Nephron (organoid): Measurements from ENCODE around the gene MAP3K7.

Experiments used
- H3K27ac Mint-ChIP-seq, 3 experiments: 2 replicates each; pipeline ENCODE4 v1.8.0; 2020; ENCODE audit warnings: mixed read lengths in 3 of 3, mild to moderate bottlenecking in 2 of 3, moderate library complexity in 1 of 3
- H3K27me3 Mint-ChIP-seq: 2 replicates; pipeline ENCODE4 v1.8.0; 2021; ENCODE audit warnings: low read depth, mild to moderate bottlenecking, moderate library complexity, mixed read lengths
- H3K36me3 Mint-ChIP-seq: 2 replicates; pipeline ENCODE4 v1.8.0; 2020; ENCODE audit warnings: low read depth, mixed read lengths
- H3K4me1 Mint-ChIP-seq: 2 replicates; pipeline ENCODE4 v1.8.0; 2020; ENCODE audit warnings: mixed read lengths
- H3K4me3 Mint-ChIP-seq, 3 experiments: 2 replicates each; pipeline ENCODE4 v1.8.0; 2020; ENCODE audit warnings: mild to moderate bottlenecking in 3 of 3, mixed read lengths in 3 of 3, moderate library complexity in 2 of 3
- H3K9me3 Mint-ChIP-seq: 2 replicates; pipeline ENCODE4 v1.8.0; 2020; ENCODE audit warnings: mixed read lengths
- TF ChIP-seq, protein P1 (sequence below), 3 experiments: fragments of 200-600 bp; sonication (generic); IDR thresholded peaks; one replicate each; pipeline ENCODE4 v1.5.0; 2021; ENCODE audit warnings: antibody characterized with exemption in 3 of 3; ENCODE audit not compliant: unreplicated experiment in 3 of 3

MAP3K7 gene

DNA sequence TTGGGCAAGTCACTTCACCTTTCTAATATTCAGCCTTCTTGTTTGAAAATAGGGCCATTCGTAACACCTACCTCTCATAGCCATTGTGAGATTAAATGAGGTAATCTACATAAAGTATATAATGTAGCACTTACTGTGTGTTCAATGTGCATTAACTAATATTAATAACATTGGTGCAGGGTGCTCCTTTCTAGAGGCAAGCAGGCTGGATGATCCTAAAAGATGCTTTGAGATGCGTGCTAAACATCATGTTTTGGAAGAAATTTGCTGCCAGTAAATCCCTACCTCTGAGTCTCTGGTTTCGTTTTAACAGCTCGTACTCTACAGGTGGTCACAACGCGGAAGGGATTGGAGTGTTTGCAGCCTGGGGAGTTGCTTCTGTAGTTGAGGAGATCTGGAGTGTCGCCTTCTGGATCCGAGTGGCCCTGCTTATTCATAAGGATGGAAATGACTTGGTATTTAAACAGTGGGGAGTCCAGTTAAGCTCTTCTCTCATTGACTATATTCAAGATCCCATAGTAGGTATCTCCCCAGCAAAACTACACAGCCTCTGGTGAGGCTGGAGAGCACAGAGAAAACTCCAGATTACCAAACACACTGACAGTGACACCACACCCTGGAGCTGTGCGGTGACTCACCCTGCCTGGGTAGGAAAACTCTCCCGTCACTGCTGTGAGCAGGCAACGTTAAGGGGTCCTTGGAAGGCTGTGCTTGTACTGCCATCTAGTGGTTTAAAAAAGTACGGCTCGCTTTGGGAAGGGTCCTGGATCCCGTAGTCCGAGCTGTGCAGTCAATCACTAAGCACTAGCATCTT is 107.9 kb downstream of the MAP3K7 start:
- TF ChIP-seq, protein P1, sequence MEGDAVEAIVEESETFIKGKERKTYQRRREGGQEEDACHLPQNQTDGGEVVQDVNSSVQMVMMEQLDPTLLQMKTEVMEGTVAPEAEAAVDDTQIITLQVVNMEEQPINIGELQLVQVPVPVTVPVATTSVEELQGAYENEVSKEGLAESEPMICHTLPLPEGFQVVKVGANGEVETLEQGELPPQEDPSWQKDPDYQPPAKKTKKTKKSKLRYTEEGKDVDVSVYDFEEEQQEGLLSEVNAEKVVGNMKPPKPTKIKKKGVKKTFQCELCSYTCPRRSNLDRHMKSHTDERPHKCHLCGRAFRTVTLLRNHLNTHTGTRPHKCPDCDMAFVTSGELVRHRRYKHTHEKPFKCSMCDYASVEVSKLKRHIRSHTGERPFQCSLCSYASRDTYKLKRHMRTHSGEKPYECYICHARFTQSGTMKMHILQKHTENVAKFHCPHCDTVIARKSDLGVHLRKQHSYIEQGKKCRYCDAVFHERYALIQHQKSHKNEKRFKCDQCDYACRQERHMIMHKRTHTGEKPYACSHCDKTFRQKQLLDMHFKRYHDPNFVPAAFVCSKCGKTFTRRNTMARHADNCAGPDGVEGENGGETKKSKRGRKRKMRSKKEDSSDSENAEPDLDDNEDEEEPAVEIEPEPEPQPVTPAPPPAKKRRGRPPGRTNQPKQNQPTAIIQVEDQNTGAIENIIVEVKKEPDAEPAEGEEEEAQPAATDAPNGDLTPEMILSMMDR (IDR thresholded peaks at IDR 0.05; ENCODE audit: unreplicated experiment in 3 of 3), result peak; percentile 90 to 94 (median 93)
- Mint-ChIP-seq H3K27ac (peak overlapping the region in 1 of 3 experiments; percentile 48), H3K36me3 (no peaks in the 10 kb centered on the region), H3K9me3 (no peaks in the 10 kb centered on the region), H3K27me3 (peaks cover 24% of the 10 kb centered on the region), H3K4me3 (no peak overlapping the region), H3K4me1 (peaks cover 5% of the 10 kb centered on the region)

DNA sequence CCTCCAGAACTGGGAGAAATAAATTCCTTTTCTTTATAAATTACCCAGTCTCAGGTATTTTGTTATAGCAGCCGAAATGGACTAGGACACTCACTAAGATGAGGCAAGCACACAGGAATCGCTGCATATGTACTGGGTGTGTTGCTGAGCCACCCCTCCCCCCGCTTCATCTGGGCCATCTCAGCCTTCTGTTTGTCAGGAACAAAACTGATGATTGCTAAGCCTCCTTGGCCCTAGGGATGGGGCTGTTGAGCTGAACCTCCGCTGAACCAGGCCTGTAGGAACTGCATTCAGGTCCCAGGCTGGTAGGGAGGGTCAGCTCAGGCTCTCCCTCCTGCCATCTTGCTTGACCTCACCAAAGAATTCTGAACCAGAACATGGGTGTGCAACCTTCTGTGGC is 108.6 kb downstream of the MAP3K7 start:
- Mint-ChIP-seq H3K4me3 (no peak overlapping the region), H3K4me1 (peaks cover 5% of the 10 kb centered on the region), H3K9me3 (no peaks in the 10 kb centered on the region), H3K27me3 (peaks cover 22% of the 10 kb centered on the region), H3K36me3 (no peaks in the 10 kb centered on the region), H3K27ac (no peak overlapping the region)
- TF ChIP-seq, protein P1 (IDR thresholded peaks at IDR 0.05; ENCODE audit: unreplicated experiment in 3 of 3), result no peak

DNA sequence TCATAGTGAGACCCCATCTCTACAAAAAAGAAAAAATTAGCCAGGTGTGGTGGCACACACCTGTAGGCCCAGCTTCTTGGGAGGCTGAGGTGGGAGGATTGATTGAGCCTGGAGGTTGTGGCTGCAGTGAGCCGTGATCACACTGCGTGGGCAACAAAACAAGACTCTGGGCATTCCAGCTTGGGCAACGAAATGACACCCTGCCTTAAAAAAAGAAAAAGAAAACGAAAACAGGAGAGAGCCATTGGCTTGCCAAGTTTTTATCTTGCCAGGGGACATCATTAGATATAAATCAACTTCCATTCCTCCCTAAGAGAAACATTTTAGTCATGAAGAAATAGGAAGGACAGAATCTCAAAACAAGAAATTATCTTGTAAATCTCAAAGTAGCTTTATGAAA is 109.5 kb downstream of the MAP3K7 start:
- H3K4me3 Mint-ChIP-seq, result no peak overlapping the region
- H3K9me3 Mint-ChIP-seq, result no peaks in the 10 kb centered on the region
- TF ChIP-seq, protein P1 (IDR thresholded peaks at IDR 0.05; ENCODE audit: unreplicated experiment in 3 of 3), result no peak
- H3K27me3 Mint-ChIP-seq, result peaks cover 17% of the 10 kb centered on the region
- H3K4me1 Mint-ChIP-seq, result peaks cover 5% of the 10 kb centered on the region
- no peaks in the 10 kb centered on the region for H3K36me3 Mint-ChIP-seq
- H3K27ac Mint-ChIP-seq, result no peak overlapping the region

GRCh38 chr6:90472716-90473115 is 114.2 kb downstream of the MAP3K7 start:
- Mint-ChIP-seq H3K4me3 (no peak overlapping the region), H3K9me3 (no peaks in the 10 kb centered on the region), H3K36me3 (no peaks in the 10 kb centered on the region), H3K27ac (no peak overlapping the region), H3K27me3 (no peaks in the 10 kb centered on the region), H3K4me1 (no peaks in the 10 kb centered on the region)
- TF ChIP-seq, protein P1 (IDR thresholded peaks at IDR 0.05; ENCODE audit: unreplicated experiment in 3 of 3), result no peak

- H3K27ac Mint-ChIP-seq, result no peak overlapping the region
- no peak overlapping the region for H3K4me3 Mint-ChIP-seq
- TF ChIP-seq, protein P1 (IDR thresholded peaks at IDR 0.05; ENCODE audit: unreplicated experiment in 3 of 3), result no peak
- H3K27me3 Mint-ChIP-seq, result no peaks in the 10 kb centered on the region
- no peaks in the 10 kb centered on the region for H3K36me3 Mint-ChIP-seq
- H3K4me1 Mint-ChIP-seq, result no peaks in the 10 kb centered on the region
- no peaks in the 10 kb centered on the region for H3K9me3 Mint-ChIP-seq
Observed at GRCh38 chr6:90471263-90471662, 115.6 kb downstream of the MAP3K7 start.

- peaks cover 4% of the 10 kb centered on the region for H3K27me3 Mint-ChIP-seq
- H3K4me3 Mint-ChIP-seq, result no peak overlapping the region
- TF ChIP-seq, protein P1 (IDR thresholded peaks at IDR 0.05; ENCODE audit: unreplicated experiment in 3 of 3), result no peak
- H3K9me3 Mint-ChIP-seq, result no peaks in the 10 kb centered on the region
- no peaks in the 10 kb centered on the region for H3K4me1 Mint-ChIP-seq
- H3K36me3 Mint-ChIP-seq, result no peaks in the 10 kb centered on the region
- no peak overlapping the region for H3K27ac Mint-ChIP-seq
Observed at GRCh38 chr6:90469906-90470305, 117.0 kb downstream of the MAP3K7 start.
